Measurements from ENCODE around the gene STAB2.

STAB2 gene

GRCh38 chr12:103583008-103583407 lies 4.1 kb upstream of the STAB2 start:
- FAIRE-seq: no peak

- no peak for FAIRE-seq
Measured at GRCh38 chr12:103586132-103586531, 941 bp upstream of the STAB2 start.

- no peak for FAIRE-seq
Measured at GRCh38 chr12:103588680-103589079, 1.6 kb downstream of the STAB2 start.

- FAIRE-seq: no peak
Measured at GRCh38 chr12:103589517-103589916, 2.4 kb downstream of the STAB2 start.

- FAIRE-seq: no peak
Measured at GRCh38 chr12:103590271-103590670, 3.2 kb downstream of the STAB2 start.

- no peak for FAIRE-seq
Measured at GRCh38 chr12:103596981-103597380, 9.9 kb downstream of the STAB2 start.

- no peak for FAIRE-seq
Measured at GRCh38 chr12:103599274-103599673, 12.2 kb downstream of the STAB2 start.

GRCh38 chr12:103600967-103601728 lies 14.1 kb downstream of the STAB2 start:
- FAIRE-seq: no peak

GRCh38 chr12:103620395-103620794 lies 33.3 kb downstream of the STAB2 start:
- no peak for FAIRE-seq

GRCh38 chr12:103623716-103624115 lies 36.6 kb downstream of the STAB2 start:
- no peak for FAIRE-seq

GRCh38 chr12:103626498-103626897 lies 39.4 kb downstream of the STAB2 start:
- no peak for FAIRE-seq

GRCh38 chr12:103627189-103627855 lies 40.2 kb downstream of the STAB2 start:
- no peak for FAIRE-seq

GRCh38 chr12:103632554-103633216 lies 45.6 kb downstream of the STAB2 start:
- no peak for FAIRE-seq

- no peak for FAIRE-seq
Measured at GRCh38 chr12:103634732-103635131, 47.7 kb downstream of the STAB2 start.

- no peak for FAIRE-seq
Measured at GRCh38 chr12:103635419-103635818, 48.3 kb downstream of the STAB2 start.

- no peak for FAIRE-seq
Measured at GRCh38 chr12:103637021-103637420, 49.9 kb downstream of the STAB2 start.

GRCh38 chr12:103637429-103637828 lies 50.4 kb downstream of the STAB2 start:
- no peak for FAIRE-seq

- no peak for FAIRE-seq
Measured at GRCh38 chr12:103639983-103640382, 52.9 kb downstream of the STAB2 start.

GRCh38 chr12:103640410-103640809 lies 53.3 kb downstream of the STAB2 start:
- FAIRE-seq: no peak

GRCh38 chr12:103640831-103641230 lies 53.8 kb downstream of the STAB2 start:
- no peak for FAIRE-seq

GRCh38 chr12:103642240-103642864 lies 55.3 kb downstream of the STAB2 start:
- no peak for FAIRE-seq

- FAIRE-seq: no peak
Measured at GRCh38 chr12:103645202-103645601, 58.1 kb downstream of the STAB2 start.

GRCh38 chr12:103647267-103647666 lies 60.2 kb downstream of the STAB2 start:
- no peak for FAIRE-seq

- FAIRE-seq: no peak
Measured at GRCh38 chr12:103652808-103653207, 65.7 kb downstream of the STAB2 start.
